Measurements from ENCODE around the gene HPX.

GRCh38 chr11:6433998-6434660, 6.7 kb downstream of the HPX start:
- TF ChIP-seq POLR2A (IDR thresholded peaks at IDR 0.05) (no peak), CTCF (IDR thresholded peaks at IDR 0.05) (no peak)
